Mesodermal cell (in vitro differentiated cells): Measurements from ENCODE around the gene NECAB2.

Experiments used
- H3K27ac ChIP-seq: 2 replicates; pipeline ENCODE4 v1.7.0; 2013; ENCODE audit warnings: mild to moderate bottlenecking, low read depth, low read length, moderate library complexity; ENCODE audit not compliant: severe bottlenecking
- H3K36me3 ChIP-seq: 2 replicates; pipeline ENCODE4 v1.7.1; 2013; ENCODE audit warnings: mild to moderate bottlenecking, low read length, moderate library complexity; ENCODE audit not compliant: control insufficient read depth, insufficient read depth
- H3K4me1 ChIP-seq: one replicate; pipeline ENCODE4 v1.7.1; 2013; ENCODE audit warnings: mild to moderate bottlenecking, low read length; ENCODE audit not compliant: insufficient read depth, control insufficient read depth, poor library complexity, severe bottlenecking
- H3K4me3 ChIP-seq: 2 replicates; pipeline ENCODE4 v1.7.0; 2013; ENCODE audit warnings: low read length, control low read depth, mild to moderate bottlenecking; ENCODE audit not compliant: insufficient read depth, poor library complexity, severe bottlenecking; ENCODE audit errors: extremely low read depth
- H3K9me3 ChIP-seq: 2 replicates; pipeline ENCODE4 v1.7.1; 2013; ENCODE audit warnings: mild to moderate bottlenecking, low read length, moderate library complexity; ENCODE audit not compliant: control insufficient read depth
- WGBS, 2 experiments: methylation state at CpG; one replicate each; pipeline ENCODE4 v1.1.5; 2013; ENCODE audit warnings: missing lambda C conversion rate in 2 of 2; ENCODE audit not compliant: insufficient coverage in 2 of 2; 5-methylcytosine and 5-hydroxymethylcytosine counted together

NECAB2 gene

DNA sequence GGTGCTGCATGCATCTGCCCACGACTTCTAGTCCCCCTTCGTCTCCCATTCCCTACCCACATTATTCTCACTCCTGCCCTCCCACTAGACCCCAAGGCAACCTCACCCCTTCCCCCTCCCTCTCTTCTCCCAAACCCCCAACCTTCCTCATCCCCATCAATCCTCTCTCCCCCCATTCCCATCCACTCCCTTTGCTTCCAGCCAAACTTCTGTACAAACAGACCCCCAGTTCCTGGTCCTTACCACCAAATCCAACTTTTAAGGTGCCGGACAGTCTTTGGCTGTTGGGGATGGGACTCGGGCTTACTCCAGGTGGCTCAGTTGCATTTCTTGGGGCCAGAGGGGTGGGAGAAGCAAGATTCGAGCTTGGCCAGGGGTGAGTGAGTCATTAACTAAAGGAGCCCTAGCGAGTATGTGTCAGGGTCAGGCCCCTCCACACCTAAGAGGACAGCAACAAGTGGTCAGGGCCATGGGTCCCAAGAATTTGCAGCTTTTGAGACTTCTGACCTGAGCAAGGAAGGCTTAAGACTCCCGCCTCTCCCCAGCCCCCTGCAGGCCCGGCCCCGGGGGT is 74.3 kb downstream of the NECAB2 start, which contains the start of gene SLC38A8:
TSS of gene SLC38A8 (minus strand) at position 488 of the 571 bp plus-strand sequence. CDS start 638 bp downstream, outside the sequence.
- Histone ChIP-seq H3K4me3 (no peak within 1 kb of the TSS), H3K4me1 (peaks cover 21% of the 10 kb centered on the region), H3K36me3 (no peaks in the 10 kb centered on the region), H3K9me3 (no peaks in the 10 kb centered on the region), H3K27ac (no peak within 1 kb of the TSS)
- 64 to 73% methylated on average over 6 to 7 of the region's 9 CpGs for WGBS, 2 experiments

DNA sequence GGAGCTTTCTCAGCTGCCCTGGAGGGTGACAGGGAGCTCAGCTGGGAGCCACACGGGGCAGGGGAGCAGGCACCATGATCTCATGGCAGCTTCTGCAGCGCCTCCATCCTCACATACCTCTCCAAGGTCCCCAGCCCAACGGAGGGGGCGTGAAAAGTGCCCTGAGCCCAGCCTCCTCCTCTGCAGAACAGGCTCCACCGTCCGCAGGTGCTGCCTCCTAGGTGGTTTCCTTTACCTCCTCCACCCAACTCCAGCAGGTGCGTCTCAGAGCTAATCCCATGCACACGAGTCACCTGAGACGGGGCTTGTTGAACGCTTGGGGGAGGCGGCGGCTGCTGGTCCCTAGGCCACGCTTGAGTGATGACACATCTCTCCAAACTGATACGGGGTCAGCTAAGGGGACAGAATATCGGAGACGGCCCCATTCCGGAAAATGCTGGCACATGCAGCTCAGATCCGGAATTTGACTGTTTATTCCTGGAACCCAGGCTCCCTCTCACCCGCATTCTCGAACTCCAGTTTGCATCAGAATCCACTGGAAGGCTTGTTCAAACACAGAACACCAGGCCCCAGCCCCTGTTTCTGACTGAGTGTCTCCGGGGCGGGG is 74.9 kb downstream of the NECAB2 start:
- WGBS, 2 experiments = 52 to 57% methylated on average over 21 to 22 of the region's 22 CpGs
- peaks cover 21% of the 10 kb centered on the region for H3K4me1 ChIP-seq

DNA sequence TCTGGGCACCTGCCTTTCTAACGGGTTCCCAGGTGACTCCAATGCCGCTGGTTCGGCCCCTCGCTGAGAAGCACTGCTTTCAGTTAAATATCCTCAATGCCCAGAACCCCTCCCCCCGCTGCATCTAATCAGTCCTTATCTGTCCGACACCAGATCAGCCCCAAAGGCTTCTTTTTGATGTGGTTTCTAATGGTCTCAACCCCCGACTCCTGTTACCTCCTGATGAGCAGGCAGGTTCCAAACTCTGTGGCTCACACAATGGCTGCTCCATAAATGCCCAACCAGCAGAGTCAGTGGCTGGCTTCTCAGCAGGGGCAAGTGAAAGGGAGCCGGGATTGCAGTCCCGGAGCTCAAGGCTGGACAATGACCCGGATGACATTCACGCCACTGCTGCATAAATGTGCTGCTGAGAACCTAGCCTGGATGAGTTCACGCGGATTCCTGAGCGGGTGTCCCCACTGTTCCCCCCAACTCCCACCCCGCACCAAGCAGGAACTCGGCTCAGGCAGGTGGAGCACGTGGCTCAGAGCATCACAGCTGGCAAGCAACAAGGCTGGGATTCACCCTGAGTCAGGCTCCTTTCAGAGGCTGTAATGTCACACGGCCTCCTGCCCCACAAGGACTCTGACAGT is 75.6 kb downstream of the NECAB2 start:
- 27 to 55% methylated on average over 15 to 17 of the region's 18 CpGs for WGBS, 2 experiments
- H3K4me1 ChIP-seq = peaks cover 21% of the 10 kb centered on the region

More for the DNA sequence above, 74.9 kb downstream of the NECAB2 start:
- peaks cover 3% of the 10 kb centered on the region for H3K36me3 ChIP-seq
- no peak overlapping the region for H3K27ac ChIP-seq
- no peaks in the 10 kb centered on the region for H3K9me3 ChIP-seq
- no peak overlapping the region for H3K4me3 ChIP-seq

DNA sequence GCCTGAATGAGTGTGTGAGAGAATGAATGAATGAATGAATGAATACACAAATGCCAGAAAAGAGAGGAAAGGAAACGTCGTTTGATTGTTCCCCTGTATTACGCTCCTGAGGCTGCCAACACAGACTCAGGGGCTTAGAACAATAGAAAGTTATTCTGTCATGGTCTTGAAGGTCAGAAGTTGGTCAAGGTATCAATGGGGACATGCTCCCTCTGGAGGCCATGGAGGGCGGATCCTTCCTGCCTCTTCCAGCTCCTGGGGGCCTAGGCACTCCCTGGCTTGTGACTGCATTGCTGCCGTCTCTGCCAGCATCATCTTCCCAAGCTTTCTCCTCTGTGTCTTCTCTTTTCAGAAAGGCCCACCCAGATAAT is 76.1 kb downstream of the NECAB2 start:
- Histone ChIP-seq H3K36me3 (peaks cover 9% of the 10 kb centered on the region), H3K9me3 (no peaks in the 10 kb centered on the region), H3K4me3 (no peak overlapping the region), H3K27ac (no peak overlapping the region), H3K4me1 (peaks cover 21% of the 10 kb centered on the region)
- WGBS, 2 experiments = 39 to 41% methylated on average over 5 of the region's 5 CpGs

More for the DNA sequence above, 75.6 kb downstream of the NECAB2 start:
- Histone ChIP-seq H3K36me3 (peaks cover 9% of the 10 kb centered on the region), H3K4me3 (no peak overlapping the region), H3K9me3 (no peaks in the 10 kb centered on the region), H3K27ac (no peak overlapping the region)

DNA sequence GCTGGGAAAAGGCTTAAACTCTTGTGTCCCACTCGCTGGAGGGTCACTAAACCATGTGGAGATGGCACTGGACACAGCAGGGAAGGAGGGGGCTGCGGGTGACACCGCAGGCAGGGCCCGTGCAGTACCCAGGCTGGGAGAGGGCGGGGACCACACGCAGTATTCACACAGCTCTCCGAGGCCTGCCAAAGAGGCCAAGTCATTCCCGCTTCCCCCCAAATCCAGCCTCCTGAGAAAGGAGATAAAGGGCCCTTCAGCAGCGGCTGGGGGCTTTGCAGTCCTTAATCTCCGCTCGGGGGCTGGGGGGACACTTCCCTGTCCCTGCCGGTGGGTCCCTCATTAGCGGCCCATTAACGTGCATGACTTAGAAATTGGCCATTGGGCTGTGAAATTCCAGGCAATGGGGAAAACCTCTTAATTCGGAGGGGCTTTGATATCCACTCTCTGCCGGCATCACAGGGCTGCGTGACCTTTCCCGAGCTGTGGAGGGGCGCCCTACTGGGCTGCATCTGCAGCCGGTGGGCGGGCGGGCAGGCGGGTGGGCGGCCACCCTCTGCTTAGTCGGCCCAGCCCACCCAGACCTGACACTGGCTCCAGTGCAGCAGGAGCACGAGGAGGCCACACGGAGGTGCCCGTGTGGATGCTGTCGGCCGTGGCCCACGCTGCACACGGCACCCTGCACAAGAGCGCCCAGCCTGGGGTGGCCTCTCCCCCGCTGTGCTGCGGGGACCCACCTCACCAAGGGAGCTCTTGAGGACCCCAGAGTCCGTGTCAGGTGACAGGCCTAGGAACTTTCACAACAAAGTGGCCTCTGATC is 77.2 kb downstream of the NECAB2 start:
- H3K4me1 ChIP-seq = peaks cover 21% of the 10 kb centered on the region
- 66 to 69% methylated on average over 23 to 35 of the region's 36 CpGs for WGBS, 2 experiments
- H3K27ac ChIP-seq = no peak overlapping the region

DNA sequence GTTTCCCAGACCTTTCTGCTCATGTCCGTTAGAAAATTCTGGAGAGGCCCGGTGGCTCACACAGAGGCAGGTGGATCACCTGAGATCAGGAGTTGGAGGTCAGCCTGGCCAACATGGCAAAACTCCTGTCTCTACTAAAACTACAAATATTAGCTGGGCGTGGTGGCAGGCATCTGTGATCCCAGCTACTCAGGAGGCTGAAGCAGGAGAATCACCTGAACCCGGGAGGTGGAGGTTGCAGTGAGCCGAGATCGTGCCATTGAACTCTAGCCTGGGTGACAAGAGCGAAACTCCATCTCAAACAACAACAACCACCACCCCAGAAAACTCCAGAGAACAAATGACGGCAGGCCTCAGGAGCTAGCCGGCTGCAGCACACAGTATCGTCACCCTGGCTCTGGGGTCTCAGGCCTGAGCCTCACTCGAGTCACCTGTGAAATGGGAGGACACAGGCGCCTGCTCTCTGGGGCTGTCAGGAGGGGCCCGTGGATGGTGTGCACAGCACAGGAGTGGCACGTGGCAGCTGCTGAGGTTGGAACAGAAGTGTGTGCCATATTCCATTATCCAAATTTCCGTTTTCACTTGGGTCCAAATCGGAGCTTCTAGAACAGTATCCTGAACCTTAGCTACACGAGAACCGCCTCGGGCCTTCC is 77.9 kb downstream of the NECAB2 start:
- 91 to 94% methylated on average over 15 to 18 of the region's 19 CpGs for WGBS, 2 experiments
- peaks cover 21% of the 10 kb centered on the region for H3K4me1 ChIP-seq
- no peaks in the 10 kb centered on the region for H3K9me3 ChIP-seq
- H3K4me3 ChIP-seq = no peak overlapping the region
- peaks cover 15% of the 10 kb centered on the region for H3K36me3 ChIP-seq
- no peak overlapping the region for H3K27ac ChIP-seq

More for the DNA sequence above, 77.2 kb downstream of the NECAB2 start:
- H3K36me3 ChIP-seq = peaks cover 11% of the 10 kb centered on the region
- H3K4me3 ChIP-seq = no peak overlapping the region
- no peaks in the 10 kb centered on the region for H3K9me3 ChIP-seq

DNA sequence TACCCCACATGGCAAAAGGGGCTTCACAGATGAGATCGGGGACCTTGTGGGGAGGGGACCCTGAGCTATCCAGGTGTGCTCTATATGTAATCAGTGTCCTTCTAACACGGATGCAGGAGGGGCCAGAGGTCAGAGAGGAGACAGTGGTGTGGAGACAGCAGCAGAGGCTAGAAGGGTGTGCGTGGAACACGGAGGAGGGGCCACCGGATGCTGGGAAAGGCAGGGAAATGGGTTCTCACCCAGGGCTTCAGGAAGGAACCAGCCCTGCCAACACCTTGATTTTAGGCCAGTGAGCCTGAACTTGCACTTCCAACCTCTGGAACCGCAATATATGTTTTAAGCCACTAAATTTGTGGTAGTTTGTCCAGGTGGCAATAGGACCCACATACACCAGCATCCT is 79.2 kb downstream of the NECAB2 start:
- Histone ChIP-seq H3K36me3 (peaks cover 16% of the 10 kb centered on the region), H3K4me1 (peaks cover 21% of the 10 kb centered on the region), H3K4me3 (no peak overlapping the region), H3K27ac (no peak overlapping the region), H3K9me3 (no peaks in the 10 kb centered on the region)
- 90 to 97% methylated on average over 6 of the region's 6 CpGs for WGBS, 2 experiments

DNA sequence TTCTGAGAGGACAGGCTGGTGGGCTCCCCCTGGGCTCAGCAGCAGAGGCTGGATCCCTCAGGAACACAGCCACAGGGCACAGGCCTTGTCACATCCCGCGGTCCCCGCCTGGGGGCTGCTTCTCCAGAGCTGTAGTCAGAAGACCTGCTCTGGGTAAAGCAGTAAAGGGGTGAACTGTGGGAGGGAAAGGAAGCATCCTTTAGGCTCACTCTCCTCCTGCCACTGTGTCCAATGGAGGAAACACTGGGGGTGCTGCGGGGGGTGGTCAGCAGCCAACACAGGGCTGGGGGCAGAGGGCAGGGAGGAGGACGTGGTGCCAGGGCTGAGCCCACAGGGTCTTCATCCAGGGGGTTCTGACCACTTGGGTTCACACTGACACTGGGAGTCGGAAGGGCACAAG is 79.6 kb downstream of the NECAB2 start:
- H3K4me3 ChIP-seq = no peak overlapping the region
- H3K27ac ChIP-seq = no peak overlapping the region
- H3K9me3 ChIP-seq = no peaks in the 10 kb centered on the region
- WGBS, 2 experiments = 96% methylated on average over 3 of the region's 6 CpGs; no CpG with 5 or more reads in 1 of the 2 experiments
- H3K4me1 ChIP-seq = peaks cover 19% of the 10 kb centered on the region
- H3K36me3 ChIP-seq = peaks cover 20% of the 10 kb centered on the region

DNA sequence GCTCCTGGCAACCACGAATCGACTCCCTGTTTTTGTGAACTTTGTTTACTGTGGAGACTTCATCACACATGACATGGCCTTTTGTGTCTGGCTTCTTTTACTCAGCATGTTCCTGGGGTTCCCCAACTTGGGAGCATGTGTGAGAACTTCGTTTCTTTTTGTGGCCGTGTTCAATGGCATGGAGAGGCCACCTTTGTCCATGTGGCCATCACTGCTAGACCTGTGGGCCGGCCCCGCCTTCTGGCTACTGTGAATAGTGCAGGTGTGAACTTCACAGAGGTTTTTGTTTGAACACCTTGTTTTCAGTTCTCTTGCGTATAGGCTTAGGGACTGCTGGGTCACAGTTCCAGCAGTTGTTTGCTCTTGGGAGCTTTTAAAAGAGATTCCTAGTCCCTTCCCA is 80.2 kb downstream of the NECAB2 start:
- 90 to 95% methylated on average over 7 of the region's 7 CpGs for WGBS, 2 experiments
- no peaks in the 10 kb centered on the region for H3K9me3 ChIP-seq
- H3K36me3 ChIP-seq = peaks cover 23% of the 10 kb centered on the region
- no peak overlapping the region for H3K4me3 ChIP-seq
- H3K4me1 ChIP-seq = peaks cover 13% of the 10 kb centered on the region
- H3K27ac ChIP-seq = no peak overlapping the region

DNA sequence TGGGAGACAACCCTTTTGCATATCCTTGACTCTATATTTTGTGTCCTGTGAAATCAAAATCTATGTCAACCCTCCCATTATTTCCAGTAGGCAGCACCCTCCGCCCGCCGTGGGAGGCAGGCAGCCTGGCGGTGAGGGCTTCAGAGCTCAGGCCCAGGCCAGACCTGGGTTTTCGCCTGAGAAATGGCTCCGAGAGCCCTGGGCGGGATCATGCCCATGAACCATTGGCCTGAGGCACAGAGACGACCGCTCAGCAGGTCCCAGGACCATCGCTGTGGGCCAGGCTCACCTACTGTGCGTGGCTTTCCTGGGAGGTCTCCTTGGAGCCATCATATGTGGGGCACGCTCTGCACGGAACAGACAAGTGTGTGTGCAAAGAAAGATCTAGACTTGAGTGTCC is 80.8 kb downstream of the NECAB2 start:
- WGBS, 2 experiments = 90 to 93% methylated on average over 13 of the region's 13 CpGs
- no peak overlapping the region for H3K27ac ChIP-seq
- peaks cover 29% of the 10 kb centered on the region for H3K36me3 ChIP-seq
- no peak overlapping the region for H3K4me3 ChIP-seq
- no peaks in the 10 kb centered on the region for H3K9me3 ChIP-seq
- peaks cover 8% of the 10 kb centered on the region for H3K4me1 ChIP-seq
